Osteocyte (in vitro differentiated cells): Measurements from ENCODE around the gene NGEF. TPM values are rescaled to one million over a fixed set of nuclear protein-coding genes. Genes with fewer than 3 reads are reported as not detected.

Source experiments
- DNase-seq: peaks from one replicate; pipeline ENCODE4 v3.0.0; 2021; ENCODE audit warnings: mixed read lengths; ENCODE audit not compliant: unreplicated experiment; ENCODE audit errors: extremely low spot score
- H3K27ac Mint-ChIP-seq: one replicate; pipeline ENCODE4 v1.8.0; 2021; ENCODE audit warnings: mild to moderate bottlenecking, mixed read lengths; ENCODE audit not compliant: unreplicated experiment
- H3K27me3 Mint-ChIP-seq: one replicate; pipeline ENCODE4 v1.8.0; 2021; ENCODE audit warnings: mixed read lengths; ENCODE audit not compliant: unreplicated experiment
- H3K36me3 Mint-ChIP-seq: one replicate; pipeline ENCODE4 v1.8.0; 2021; ENCODE audit warnings: mixed read lengths; ENCODE audit not compliant: unreplicated experiment
- H3K4me1 Mint-ChIP-seq: one replicate; pipeline ENCODE4 v1.8.0; 2021; ENCODE audit warnings: mixed read lengths; ENCODE audit not compliant: unreplicated experiment
- H3K4me3 Mint-ChIP-seq: one replicate; pipeline ENCODE4 v1.8.0; 2021; ENCODE audit warnings: mild to moderate bottlenecking, moderate library complexity, mixed read lengths; ENCODE audit not compliant: unreplicated experiment
- H3K9me3 Mint-ChIP-seq: one replicate; pipeline ENCODE4 v1.8.0; 2021; ENCODE audit warnings: mixed read lengths; ENCODE audit not compliant: unreplicated experiment
- total RNA-seq: library from RNA; stranded (reverse); gene quantifications from 2 replicates; pipeline ENCODE4 v1.2.1, GENCODE V29; 2021
- TF ChIP-seq, protein P1 (sequence below): fragments of 200-600 bp; sonication (generic); IDR thresholded peaks from 2 replicates; pipeline ENCODE4 v1.5.0; 2021; ENCODE audit warnings: antibody characterized with exemption, mild to moderate bottlenecking, moderate library complexity

The NGEF gene
- total RNA-seq, 1 donor from 2014 or later, result 0.27 TPM

DNA sequence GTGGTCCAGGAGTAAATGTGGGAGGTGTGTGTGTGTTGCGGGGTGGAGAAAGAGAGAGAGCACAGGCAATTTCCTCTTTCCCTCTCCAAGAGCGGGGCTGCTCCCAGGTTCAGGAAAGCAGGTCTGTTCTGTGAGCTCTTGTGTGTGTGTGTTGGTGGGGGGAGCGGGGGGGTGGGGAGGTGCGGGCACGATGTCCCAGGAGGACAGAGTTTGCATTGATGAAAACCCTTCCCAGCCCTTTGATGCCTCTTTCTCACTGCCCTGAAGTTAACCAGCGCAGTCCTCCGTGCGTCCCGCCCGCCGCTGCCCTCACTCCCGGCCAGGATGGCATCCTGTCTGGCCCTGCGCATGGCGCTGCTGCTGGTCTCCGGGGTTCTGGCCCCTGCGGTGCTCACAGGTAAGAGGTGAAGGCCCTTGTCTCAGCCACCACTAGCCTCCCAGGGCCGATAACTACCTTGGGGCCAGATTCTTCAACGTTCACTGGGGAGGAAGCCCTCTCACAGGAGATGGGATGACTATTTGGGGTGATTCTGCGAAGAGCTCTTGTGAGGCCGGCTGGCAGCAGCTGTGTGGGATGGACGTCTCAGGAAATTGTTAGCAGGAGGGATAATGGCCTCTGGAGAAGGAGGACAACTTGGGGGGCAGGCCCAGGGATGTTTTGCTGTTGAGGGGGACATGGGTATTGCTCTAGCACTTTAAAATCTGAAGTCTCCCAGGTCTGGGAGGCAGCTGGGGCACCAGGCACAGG is 142.9 kb downstream of the NGEF start, which contains the start of gene SNORC:
TSS of gene SNORC (plus strand) at position 247 of the 748 bp plus-strand sequence. CDS start at position 325, 78 bp downstream.
- no peaks in the 10 kb centered on the region for H3K9me3 Mint-ChIP-seq
- peak; percentile 82 for DNase-seq
- H3K4me3 Mint-ChIP-seq, result no peak within 1 kb of the TSS
- no peaks in the 10 kb centered on the region for H3K4me1 Mint-ChIP-seq
- TF ChIP-seq, protein P1, sequence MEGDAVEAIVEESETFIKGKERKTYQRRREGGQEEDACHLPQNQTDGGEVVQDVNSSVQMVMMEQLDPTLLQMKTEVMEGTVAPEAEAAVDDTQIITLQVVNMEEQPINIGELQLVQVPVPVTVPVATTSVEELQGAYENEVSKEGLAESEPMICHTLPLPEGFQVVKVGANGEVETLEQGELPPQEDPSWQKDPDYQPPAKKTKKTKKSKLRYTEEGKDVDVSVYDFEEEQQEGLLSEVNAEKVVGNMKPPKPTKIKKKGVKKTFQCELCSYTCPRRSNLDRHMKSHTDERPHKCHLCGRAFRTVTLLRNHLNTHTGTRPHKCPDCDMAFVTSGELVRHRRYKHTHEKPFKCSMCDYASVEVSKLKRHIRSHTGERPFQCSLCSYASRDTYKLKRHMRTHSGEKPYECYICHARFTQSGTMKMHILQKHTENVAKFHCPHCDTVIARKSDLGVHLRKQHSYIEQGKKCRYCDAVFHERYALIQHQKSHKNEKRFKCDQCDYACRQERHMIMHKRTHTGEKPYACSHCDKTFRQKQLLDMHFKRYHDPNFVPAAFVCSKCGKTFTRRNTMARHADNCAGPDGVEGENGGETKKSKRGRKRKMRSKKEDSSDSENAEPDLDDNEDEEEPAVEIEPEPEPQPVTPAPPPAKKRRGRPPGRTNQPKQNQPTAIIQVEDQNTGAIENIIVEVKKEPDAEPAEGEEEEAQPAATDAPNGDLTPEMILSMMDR, result no peak
- H3K27ac Mint-ChIP-seq, result no peak within 1 kb of the TSS
- peaks cover 2% of the 10 kb centered on the region for H3K27me3 Mint-ChIP-seq
- no peaks in the 10 kb centered on the region for H3K36me3 Mint-ChIP-seq

DNA sequence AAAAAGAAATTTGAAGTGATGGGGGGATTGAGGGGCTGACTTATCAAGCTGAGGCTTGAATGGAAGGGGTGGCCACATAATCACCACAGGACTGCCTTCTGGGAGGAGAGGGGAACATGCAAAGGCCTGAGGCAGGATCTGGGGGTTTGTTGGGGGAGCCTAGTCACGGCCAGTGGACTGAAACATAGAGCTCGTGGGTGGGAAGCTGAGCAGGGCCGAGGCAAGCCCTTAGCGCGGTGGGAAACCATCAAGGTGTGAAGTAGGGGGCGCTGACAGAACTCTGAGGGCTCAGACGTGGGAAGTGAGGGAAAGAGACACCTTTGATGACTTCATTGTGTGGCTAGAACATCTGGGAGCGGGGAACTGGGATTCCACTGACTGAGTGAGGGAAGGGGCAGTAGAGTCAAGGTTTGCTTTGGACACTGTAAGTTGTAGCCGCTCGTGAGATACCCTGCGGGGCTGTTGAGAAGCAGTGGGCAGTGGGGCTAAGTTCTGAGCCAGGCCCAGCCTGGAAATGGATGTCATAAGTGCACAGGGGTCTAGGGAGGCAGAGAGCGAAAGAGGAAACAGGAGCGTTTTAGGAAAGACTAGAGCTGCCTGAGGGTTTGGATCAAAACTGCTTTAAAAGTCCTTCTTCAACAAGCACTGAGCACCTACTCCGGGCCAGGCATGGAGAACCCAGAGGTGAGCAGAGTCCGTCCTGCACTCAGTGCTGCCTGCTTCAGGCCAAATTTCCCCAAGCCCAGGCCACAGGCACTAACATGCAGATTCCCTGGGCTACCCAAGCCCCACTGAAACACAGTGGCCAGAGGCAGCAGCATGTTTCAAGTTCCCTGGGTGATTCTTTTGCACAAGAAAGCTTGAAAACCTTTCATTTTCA is 143.7 kb downstream of the NGEF start:
- TF ChIP-seq, protein P1, result no peak
- peak; percentile 57 for DNase-seq
- Mint-ChIP-seq H3K4me3 (no peak overlapping the region), H3K27ac (no peak overlapping the region), H3K9me3 (no peaks in the 10 kb centered on the region), H3K4me1 (no peaks in the 10 kb centered on the region), H3K36me3 (no peaks in the 10 kb centered on the region), H3K27me3 (no peaks in the 10 kb centered on the region)

DNA sequence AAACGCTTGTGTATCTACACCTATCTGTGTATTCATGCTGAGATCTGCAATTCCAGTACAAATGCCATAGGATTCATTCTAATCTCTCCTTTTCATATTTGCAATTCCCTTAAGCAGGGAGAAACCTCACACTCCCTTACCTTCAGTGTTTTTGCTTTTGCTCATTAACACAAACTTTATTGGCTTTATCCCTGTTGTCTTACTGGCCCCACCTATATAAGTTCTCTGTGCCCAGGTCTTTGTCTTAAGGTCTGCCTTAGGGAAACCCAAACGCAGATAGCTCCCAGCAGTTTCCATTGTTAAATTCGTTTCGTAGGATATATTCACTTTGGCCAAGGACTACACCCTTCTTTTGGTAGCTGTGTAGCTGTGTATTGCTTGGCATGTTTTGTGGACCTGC is 147.0 kb downstream of the NGEF start:
- no peaks in the 10 kb centered on the region for H3K9me3 Mint-ChIP-seq
- no peak overlapping the region for H3K4me3 Mint-ChIP-seq
- no peaks in the 10 kb centered on the region for H3K4me1 Mint-ChIP-seq
- TF ChIP-seq, protein P1, result no peak
- no peaks in the 10 kb centered on the region for H3K27me3 Mint-ChIP-seq
- DNase-seq, result no peak
- H3K27ac Mint-ChIP-seq, result no peak overlapping the region
- H3K36me3 Mint-ChIP-seq, result peaks cover 3% of the 10 kb centered on the region

DNA sequence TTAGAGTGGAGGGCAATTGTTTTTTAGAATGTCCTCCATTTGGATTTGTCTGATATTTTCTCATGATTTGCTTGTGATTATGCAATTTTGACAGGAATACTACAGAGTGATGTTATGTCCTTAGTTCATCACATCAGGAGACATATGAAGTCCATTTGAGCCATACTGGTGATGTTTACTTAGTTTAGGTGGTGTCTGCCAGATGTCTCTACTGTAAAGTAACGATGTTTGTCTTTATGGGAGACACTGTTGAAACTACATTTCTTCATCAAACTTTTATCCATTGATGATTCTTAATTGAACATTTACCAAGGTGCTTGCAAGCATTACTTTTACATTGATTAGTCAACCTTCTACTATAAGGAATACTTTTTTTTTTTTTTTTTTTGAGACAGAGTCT is 147.9 kb downstream of the NGEF start:
- TF ChIP-seq, protein P1, result no peak
- H3K36me3 Mint-ChIP-seq, result peaks cover 6% of the 10 kb centered on the region
- H3K9me3 Mint-ChIP-seq, result no peaks in the 10 kb centered on the region
- no peak overlapping the region for H3K4me3 Mint-ChIP-seq
- H3K27ac Mint-ChIP-seq, result no peak overlapping the region
- no peak for DNase-seq
- no peaks in the 10 kb centered on the region for H3K27me3 Mint-ChIP-seq
- no peaks in the 10 kb centered on the region for H3K4me1 Mint-ChIP-seq

DNA sequence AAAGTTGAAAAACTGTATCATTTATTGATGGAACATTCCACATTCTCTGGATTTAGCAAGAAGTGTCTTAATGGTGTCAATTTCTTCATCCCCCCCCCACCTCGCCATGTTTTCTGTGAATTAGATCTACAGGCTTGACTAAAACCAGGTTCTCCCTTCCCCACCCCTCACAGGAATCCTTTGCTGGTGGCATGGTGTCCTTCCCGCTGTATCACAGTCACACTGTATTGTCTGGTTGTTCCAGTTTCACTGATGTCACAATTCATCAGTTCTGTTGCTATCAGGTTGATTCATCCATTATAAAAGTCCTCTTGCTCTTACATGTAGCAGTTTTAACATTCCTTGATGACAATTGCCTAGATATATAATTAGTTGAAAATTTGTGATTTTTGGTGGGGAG is 149.1 kb downstream of the NGEF start:
- DNase-seq, result no peak
- no peaks in the 10 kb centered on the region for H3K4me1 Mint-ChIP-seq
- H3K36me3 Mint-ChIP-seq, result peaks cover 13% of the 10 kb centered on the region
- no peaks in the 10 kb centered on the region for H3K27me3 Mint-ChIP-seq
- TF ChIP-seq, protein P1, result no peak
- no peak overlapping the region for H3K27ac Mint-ChIP-seq
- H3K4me3 Mint-ChIP-seq, result no peak overlapping the region
- H3K9me3 Mint-ChIP-seq, result no peaks in the 10 kb centered on the region
